GM13976 (cell line): Measurements from ENCODE around the gene BMP8B.
"Not testable (repeated sequence)": the region's sequence is repeated elsewhere in the genome, so short reads cannot be mapped to it uniquely, and the experiment has no call there.

ENCODE experiments used
- DNase-seq: peaks from one replicate; pipeline ENCODE4 v3.0.0; 2012; ENCODE audit warnings: low spot score
- in situ Hi-C: fragments of 300-500 bp; cut with MboI; formaldehyde crosslinking; loops from one replicate; pipeline ENCODE4 v1.12.0; 2022; ENCODE audit warnings: low sequenced_read_pairs, mixed read lengths, inconsistent platforms; ENCODE audit not compliant: unreplicated experiment
- TF ChIP-seq, protein P1 (sequence below): IDR thresholded peaks from 2 replicates; pipeline ENCODE4 v1.5.1; 2012; ENCODE audit warnings: borderline replicate concordance, mild to moderate bottlenecking; ENCODE audit not compliant: insufficient read depth; ENCODE audit errors: extremely low read depth, missing control alignments, control extremely low read depth

Gene BMP8B

DNA sequence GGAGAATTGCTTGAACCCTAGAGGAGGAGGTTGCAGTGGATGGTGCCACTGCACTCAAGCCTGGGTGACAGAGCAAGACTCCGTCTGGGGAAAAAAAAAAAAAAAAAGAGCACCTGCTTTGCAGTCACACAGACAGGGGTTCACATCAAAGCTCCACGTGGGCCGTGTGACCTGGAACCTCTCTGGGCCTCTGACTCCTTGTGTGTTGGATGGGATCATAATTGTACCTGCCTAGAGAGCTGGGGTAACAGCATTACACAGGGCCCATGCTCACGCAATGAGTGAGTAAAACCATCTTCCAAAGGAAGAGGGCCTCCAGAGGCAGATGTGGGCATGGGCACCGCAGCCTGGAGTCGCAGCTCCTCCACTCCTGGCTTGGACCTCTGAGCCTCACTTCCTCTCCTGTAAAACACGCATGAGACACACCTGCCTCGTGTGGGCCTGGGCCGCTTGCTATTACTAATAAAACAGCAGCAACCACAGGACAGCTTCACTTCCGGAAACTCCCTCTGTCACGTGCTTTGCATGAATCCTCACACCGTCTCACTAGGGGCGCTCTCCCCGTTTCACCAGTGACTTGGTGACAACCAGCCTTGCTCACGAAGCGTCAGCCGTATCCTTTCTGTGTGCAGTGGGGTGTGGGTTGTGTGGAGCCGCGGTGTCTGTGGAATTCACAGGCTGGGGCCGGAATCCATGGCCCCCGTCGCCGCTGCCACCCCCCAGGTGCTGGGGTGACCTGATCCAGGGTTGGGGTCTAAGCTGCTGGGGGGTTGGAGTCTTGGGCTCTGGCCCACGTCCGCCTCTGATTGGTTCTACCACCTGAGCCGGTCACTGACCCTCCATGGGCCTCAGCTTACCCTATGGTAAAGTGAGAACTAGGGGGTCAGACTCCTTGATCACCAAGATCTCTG, 10.4 kb upstream of the BMP8B start:
- TF ChIP-seq, protein P1, sequence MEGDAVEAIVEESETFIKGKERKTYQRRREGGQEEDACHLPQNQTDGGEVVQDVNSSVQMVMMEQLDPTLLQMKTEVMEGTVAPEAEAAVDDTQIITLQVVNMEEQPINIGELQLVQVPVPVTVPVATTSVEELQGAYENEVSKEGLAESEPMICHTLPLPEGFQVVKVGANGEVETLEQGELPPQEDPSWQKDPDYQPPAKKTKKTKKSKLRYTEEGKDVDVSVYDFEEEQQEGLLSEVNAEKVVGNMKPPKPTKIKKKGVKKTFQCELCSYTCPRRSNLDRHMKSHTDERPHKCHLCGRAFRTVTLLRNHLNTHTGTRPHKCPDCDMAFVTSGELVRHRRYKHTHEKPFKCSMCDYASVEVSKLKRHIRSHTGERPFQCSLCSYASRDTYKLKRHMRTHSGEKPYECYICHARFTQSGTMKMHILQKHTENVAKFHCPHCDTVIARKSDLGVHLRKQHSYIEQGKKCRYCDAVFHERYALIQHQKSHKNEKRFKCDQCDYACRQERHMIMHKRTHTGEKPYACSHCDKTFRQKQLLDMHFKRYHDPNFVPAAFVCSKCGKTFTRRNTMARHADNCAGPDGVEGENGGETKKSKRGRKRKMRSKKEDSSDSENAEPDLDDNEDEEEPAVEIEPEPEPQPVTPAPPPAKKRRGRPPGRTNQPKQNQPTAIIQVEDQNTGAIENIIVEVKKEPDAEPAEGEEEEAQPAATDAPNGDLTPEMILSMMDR, result peak; percentile 62
- in situ Hi-C loops, result not testable (repeated sequence)
- peak; percentile 91 for DNase-seq

DNA sequence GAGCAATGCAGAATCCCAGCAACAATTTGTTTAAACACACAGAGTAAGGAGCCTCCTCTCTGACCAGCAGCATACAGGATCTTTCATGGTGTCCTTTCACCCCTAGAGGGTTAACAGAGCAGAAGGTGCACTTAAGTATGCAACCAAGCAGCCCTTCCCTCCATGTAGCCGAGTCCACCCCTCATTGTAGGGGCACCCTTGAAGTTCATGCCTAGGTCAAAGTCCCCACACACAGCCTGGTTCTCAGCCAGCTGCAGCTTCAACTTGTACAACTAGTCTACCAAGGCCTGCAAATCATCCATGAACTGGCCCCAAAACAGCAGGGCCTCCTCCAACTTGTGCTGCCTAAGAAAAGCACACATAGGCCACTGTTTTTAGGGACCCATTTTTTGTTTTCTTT, 7.0 kb upstream of the BMP8B start:
- in situ Hi-C loops, result no loop called here
- TF ChIP-seq, protein P1, result no peak
- DNase-seq, result no peak

DNA sequence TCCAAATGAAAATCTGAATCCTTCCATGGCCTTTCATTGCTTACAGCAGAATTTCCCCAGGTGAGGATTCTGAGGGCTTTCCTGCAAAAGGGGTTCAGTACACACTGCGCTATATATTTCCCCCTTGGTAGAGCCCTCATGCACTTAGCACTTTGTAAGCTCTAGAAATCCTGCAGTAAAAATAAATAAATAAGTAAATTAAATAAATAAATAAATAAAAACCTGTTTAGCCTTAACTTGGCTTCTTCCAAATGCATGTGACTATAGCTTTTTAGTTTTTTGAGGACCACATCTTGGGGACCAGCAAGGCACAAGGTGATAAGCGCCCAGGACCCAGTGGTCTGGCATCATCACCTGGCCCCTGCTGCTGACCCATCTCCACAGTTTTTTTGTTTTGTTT, 3.2 kb upstream of the BMP8B start:
- in situ Hi-C loops, result no loop called here
- DNase-seq, result no peak
- TF ChIP-seq, protein P1, result no peak

DNA sequence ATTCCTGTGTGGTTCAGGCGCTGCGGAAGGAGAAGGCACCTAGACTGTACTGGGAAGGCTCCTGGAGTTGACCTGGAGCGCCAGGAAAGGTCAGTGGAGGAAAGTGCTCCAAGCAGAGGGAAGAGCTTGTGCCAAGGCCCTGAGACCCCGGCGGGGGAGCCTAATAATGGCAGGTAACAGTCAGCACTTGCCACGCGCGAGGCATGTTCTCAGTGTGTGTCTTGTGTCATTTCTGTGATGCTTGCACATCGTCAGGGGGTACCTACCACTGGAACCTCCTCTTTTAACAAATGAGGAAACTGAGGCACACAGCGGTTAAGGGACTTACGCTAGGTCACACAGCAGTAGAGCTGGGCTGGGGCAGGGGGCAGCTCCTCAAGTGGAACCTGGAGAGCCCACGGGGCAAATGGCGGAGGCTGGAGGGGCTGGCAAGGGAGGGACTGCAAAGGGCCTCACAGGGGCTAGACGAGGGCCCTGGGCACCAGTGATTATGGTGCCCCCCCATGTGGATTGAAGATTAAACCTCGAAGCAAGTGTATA, 976 bp upstream of the BMP8B start:
- TF ChIP-seq, protein P1, result no peak
- in situ Hi-C loops, result no loop called here
- no peak for DNase-seq

DNA sequence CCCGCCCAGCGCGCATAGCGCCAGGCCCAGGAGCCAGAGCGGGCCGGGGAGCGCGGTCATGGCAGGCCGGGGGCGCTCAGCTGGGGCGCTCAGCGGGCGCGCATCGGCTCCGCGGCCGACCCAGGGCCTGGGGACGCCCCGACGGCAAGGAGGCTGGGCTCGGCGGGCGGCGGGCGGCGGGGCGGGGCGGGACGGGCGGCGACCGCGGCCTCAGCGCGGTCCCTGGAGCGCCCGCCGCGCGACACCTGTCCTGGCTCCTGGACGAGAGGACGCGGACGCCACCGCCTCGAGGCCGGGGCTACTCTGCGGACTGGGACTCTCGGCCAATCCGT, 273 bp downstream of the BMP8B start:
- in situ Hi-C loops, result no loop called here
- DNase-seq, result no peak
- TF ChIP-seq, protein P1, result no peak

DNA sequence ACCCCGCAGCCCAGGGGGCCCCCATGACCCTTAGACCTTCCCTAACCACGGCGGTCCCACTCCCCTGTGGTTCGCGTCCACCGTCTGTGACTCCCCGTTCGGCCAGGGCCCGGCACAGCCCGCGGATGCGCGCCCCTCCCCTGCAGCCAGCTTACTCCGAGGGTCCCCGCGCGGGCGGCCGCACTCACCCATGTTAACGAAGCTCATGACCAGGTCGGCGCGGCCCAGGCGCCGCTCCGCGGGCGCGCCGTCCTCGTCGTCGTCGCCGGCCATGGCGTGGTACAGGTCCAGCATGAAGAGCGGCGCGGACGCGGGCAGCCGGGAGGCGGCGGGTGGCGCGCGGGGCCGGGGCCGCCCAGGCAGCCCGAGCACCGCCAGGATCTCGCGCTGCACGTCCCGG, 701 bp downstream of the BMP8B start:
- DNase-seq, in situ Hi-C loops: not testable (repeated sequence)

DNA sequence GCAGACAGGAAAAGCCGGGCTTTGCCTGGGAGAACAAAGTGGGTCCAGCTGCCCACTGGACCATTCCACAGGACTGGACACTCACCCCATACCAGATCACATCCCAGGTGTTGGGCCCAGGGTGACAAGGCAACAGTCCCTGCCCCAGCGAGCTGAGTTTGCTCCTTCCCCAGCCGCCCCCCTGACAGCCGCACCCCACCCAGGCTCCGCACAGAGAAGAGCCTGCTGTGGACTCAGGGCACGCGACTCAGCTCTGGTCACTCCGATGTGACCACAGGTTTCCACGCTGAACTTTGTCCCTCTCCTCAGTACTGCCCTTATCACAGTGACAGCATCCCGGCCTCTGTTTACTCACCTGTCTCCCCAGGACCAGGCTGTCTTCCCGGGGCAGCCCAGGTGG, 1.2 kb downstream of the BMP8B start:
- in situ Hi-C loops, result no loop called here
- DNase-seq, result no peak
- TF ChIP-seq, protein P1, result no peak

DNA sequence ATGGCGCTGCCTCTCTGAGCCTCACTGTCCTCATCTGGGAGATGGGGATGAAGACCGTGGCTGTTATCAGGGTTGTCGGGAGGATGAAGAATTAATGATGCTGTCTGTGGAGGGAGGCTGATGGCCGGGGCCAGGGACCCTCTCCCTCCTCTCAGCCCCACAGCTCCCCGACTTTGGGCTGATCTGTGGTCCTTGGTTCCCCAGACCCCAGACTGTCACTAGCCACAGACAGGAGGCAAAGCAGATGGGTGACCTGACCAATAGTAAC, 1.6 kb downstream of the BMP8B start:
- in situ Hi-C loops, DNase-seq: not testable (repeated sequence)

DNA sequence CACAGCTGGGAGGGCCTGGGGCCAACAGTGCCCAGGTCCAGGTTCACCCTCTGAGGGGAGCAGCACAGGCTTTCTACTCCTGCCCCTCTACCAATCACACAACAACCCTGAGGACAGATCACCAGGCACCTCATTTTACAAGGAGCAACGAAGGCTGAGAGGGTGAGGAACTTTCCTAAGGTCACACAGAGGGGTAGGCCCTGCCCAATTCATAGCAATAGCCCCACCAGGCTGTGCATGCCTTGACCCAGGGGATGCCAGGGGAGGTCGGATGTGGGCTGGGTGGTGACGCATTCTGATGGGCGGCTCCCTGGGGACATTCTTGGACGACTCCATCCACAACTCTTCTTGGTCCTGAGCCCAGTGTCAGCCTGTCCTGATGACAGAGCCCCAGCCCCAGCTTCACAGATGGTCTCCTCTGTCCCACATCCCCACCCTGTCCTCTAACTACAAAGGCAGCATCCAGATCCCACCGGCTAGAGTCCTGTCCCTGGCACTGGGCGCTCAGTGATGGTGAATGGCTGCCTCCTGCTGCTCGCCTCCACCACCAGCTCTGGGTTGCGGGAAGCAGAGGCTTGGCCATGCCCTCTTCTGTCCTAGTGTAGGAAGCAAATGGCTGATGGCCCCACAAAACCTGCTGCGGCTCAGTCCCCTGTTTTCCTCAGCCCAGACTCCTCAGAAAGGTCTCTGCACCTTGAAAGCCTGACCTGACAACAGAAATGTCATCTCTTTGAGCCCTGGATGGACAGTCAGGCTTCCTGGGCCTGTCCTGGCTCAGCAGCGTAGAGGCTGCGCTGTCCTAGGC, 2.2 kb downstream of the BMP8B start:
- in situ Hi-C loops, DNase-seq: not testable (repeated sequence)

DNA sequence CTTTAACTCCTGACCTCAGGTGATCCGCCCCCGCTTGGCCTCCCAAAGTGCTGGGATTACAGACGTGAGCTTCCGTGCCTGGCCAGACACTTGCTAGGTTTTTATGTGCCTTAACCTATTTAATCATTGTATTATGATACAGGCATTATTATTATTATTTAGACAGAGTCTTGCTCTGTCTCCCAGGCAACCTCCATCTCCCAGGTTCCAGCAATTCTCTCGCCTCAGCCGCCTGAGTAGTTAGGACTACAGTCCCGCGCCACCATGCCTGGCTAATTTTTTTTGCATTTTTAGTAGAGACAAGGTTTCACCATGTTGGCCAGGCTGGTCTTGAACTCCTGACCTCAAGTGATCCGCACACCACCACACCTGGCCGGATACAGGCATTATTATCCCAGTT, 6.0 kb downstream of the BMP8B start:
- DNase-seq, in situ Hi-C loops: not testable (repeated sequence)
